Retinal pigment epithelial cell (primary cell): Measurements from ENCODE around the gene SDK1.

Source experiments
- DNase-seq: peaks from one replicate; pipeline ENCODE4 v3.0.0-alpha.2; 2010; ENCODE audit warnings: low read depth
- H3K4me3 ChIP-seq: 2 replicates; pipeline ENCODE4 v1.5.1; 2011; ENCODE audit warnings: mild to moderate bottlenecking, low read length, control low read depth, moderate library complexity
- TF ChIP-seq, protein P1 (sequence below): conservative IDR thresholded peaks from 2 replicates; pipeline ENCODE4 v1.5.1; 2011; ENCODE audit warnings: low read depth, low read length, control low read depth, inconsistent platforms

Gene SDK1

DNA sequence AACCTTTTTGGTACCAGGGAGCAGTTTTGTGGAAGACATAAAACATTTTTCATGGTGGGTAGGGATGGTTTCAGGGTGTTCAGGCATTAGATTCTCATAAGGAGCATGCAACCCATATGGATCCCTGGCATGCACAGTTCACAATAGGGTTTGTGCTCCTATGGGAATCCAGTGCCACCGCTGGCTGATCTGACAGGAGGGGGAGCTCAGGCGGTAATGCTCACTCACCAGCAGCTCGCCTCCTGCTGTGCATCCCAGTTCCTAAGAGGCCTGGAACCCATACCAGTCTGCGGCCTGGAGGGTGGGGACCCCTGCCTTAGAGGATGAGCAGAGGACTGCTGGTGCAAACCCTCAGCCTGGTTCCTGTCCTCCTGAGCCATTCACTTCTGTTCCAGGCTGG is 561.7 kb downstream of the SDK1 start:
- DNase-seq: no peak
- TF ChIP-seq, protein P1, sequence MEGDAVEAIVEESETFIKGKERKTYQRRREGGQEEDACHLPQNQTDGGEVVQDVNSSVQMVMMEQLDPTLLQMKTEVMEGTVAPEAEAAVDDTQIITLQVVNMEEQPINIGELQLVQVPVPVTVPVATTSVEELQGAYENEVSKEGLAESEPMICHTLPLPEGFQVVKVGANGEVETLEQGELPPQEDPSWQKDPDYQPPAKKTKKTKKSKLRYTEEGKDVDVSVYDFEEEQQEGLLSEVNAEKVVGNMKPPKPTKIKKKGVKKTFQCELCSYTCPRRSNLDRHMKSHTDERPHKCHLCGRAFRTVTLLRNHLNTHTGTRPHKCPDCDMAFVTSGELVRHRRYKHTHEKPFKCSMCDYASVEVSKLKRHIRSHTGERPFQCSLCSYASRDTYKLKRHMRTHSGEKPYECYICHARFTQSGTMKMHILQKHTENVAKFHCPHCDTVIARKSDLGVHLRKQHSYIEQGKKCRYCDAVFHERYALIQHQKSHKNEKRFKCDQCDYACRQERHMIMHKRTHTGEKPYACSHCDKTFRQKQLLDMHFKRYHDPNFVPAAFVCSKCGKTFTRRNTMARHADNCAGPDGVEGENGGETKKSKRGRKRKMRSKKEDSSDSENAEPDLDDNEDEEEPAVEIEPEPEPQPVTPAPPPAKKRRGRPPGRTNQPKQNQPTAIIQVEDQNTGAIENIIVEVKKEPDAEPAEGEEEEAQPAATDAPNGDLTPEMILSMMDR: no peak
- H3K4me3 ChIP-seq: no peak overlapping the region

DNA sequence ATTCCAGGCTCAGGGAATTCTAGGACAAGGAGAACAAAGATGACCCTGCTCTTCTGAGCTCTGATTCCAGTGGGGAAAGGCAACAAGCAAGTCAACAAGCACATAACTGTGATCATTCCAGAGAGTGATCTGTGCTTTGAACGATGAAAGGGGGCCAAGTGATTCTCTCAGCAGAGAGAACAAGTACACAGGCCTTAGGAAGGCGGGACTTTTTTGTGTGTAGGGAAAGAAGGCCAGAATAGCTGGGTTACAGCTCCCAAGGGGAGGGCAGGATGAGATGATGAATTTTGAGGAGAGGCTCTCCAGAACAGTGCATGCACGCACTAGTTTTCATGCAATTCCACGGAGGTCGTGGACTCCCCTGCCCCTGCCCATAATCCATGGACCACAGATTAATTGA is 565.2 kb downstream of the SDK1 start:
- no peak for DNase-seq
- no peak overlapping the region for H3K4me3 ChIP-seq
- TF ChIP-seq, protein P1: no peak

DNA sequence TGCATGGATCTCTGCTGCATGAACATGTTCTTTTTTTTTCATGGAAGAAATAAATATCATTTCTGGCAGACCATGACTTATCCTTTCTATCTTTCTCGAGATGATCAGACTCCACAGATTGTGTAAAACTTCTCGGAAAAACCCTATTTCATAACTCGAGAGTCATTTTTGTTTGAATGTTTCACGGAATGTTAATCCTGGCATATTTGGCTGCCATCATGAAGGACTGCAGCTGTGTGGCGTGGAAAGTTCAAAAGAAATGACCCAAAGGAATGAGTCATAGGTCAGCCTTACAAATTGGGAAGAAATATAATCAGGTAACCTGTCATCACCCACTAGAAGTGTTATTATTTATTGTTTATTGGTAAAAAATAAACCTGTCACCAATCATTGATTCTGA is 566.8 kb downstream of the SDK1 start:
- TF ChIP-seq, protein P1: no peak
- H3K4me3 ChIP-seq: no peak overlapping the region
- peak; percentile 53 for DNase-seq

DNA sequence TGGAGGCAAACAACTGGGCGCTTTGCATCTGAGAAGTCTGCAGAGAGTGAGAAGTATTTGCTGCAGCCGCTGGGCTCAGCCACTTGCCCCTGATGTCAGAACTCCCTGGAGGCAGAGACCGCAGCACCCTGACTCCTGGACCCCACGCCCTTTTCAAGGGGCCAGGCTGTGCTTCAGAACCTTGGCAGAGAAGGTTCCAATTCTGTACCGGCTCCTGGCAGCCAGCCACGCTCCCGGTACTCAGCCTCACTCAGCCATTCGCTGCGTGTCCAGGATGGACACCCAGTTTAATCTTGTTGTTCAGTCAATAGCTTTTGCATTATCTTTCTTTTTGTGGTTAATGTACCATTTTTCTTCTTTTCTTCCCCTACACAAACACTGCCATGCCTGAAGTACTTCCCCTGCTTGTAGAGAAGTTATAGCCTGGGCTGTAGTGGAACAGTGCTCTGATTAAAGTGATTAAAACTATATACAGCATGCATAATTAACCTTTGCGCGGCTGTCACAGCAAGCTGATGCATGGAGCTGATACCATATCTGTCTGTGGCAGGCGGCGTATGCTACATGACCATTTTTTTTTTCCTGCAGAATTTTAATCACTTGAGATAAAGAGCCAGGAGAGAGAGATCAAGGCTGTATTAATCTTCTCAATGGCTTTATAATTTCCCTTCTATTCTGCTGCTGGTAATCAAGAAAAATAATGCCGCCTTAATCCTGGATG is 578.5 kb downstream of the SDK1 start:
- TF ChIP-seq, protein P1: no peak
- DNase-seq: no peak
- H3K4me3 ChIP-seq: no peak overlapping the region

DNA sequence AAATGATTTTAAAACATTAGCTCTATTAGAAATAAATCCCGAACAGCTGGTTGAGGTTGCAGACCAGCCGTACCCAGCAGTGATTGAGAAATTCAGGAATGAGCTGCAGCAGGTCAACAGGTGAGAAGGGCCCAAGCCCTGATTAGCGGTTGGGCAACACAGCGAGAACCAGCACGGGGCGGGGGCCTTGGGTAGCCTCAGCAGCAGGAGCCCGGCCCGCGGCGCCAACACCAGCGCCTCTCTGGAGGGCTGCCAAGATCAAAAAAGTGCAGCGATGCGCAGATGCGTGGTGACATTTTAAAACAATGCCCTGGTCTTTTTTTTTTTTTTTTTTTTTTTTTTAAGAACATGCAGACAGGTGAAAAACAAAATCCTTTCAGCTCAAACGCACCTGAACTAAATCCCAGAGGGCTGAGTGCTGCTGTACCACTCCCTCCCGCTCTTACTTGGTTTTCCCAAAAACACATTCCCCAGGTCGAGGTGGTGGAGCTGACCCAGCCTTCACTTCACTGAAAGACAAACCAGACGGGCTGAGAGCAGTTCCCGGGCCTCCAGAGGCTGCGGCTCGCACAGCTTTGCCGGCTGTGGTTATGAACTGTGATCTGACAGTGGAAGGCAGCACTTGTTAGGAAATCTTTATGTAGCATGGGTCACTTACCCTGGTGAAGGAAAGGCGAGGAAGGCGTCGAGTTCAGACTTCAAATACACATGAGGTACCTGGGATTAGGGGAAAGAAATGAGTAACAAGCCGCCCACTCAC is 579.4 kb downstream of the SDK1 start:
- DNase-seq: no peak
- TF ChIP-seq, protein P1: no peak

DNA sequence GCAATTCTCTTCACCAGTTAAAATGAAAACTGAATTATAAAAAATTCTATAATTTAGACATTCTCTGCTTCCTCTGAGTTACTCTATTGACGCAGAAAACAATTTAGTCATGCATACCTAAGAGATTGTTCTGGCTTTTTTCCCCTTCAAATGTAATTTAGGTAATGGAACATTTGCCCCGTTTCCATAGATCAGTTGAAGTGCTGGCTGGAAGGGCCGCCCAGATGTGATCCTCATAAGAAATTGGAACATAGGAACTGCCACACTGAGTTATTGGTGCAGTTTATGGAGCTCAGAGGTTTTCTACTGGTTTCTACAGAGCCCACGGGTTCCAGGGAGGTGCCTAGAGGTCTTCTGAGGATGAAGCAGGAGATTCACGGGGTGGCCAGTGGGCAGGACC is 581.7 kb downstream of the SDK1 start:
- TF ChIP-seq, protein P1: no peak
- no peak for DNase-seq

More for the DNA sequence above, 579.4 kb downstream of the SDK1 start:
- no peak overlapping the region for H3K4me3 ChIP-seq

DNA sequence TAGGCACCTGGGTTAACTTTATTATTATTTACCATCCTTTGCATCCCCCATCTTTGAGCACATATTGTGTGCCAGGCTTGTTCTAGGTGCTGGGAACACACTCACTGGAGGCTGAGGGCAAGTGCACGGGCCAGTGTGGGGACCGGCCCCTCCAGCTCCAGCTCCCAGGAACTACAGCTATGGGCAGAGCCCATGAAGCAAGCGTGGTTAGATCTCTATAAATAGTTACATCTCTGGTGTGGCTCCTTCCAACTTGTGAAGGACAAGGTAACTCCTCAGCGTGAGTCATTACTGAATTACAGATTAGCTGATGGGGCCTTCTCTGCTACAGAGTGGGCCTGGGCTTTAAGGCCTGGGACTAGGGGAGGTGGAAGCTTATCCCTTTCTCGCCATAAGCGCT is 583.5 kb downstream of the SDK1 start:
- H3K4me3 ChIP-seq: no peak overlapping the region
- TF ChIP-seq, protein P1: no peak
- no peak for DNase-seq

More for the DNA sequence above, 581.7 kb downstream of the SDK1 start:
- H3K4me3 ChIP-seq: no peak overlapping the region
